ENCODE results near the gene DMD. TPM values are rescaled to one million over a fixed set of nuclear protein-coding genes. Genes with fewer than 3 reads are reported as not detected.

DMD gene
- polyA plus RNA-seq, 2 of the 4 experiments (the other 2 are of a cell fraction), result 0.03 TPM; not detected in 1

DNA sequence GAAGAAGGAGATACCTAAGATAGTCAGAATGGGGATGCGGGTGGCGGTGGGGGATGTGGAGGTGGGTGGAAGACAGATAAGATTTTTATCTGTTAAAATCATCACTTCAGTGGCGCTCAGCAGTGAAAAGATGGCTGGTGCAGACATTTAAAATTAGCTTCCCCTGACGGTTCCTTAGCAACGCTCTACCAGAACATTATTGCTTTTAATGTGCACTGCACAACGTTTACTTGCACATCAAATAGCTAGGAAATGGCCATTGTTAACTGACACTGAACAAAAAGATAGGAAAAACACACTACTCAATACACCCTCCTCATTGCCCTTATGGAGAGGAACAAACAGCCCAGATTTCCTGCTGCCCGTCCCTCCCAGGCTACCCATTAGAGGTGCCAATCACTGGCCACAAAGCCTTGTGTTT is 2078.5 kb downstream of the DMD start (continued):
- TF ChIP-seq BHLHE40 (IDR thresholded peaks at IDR 0.05; ENCODE audit: low read depth, low read length), result no peak
- no peak for TF ChIP-seq MYC (IDR thresholded peaks at IDR 0.05; ENCODE audit: borderline replicate concordance, low read length)
- TF ChIP-seq CBX8 (IDR thresholded peaks at IDR 0.05), result no peak
- TF ChIP-seq EHMT2 (IDR thresholded peaks at IDR 0.05; ENCODE audit: low read depth), result no peak
- no peak for TF ChIP-seq JUN (IDR thresholded peaks at IDR 0.05)
- TF ChIP-seq ZC3H11A (IDR thresholded peaks at IDR 0.05), result no peak
- no peak for TF ChIP-seq HOXB5 (CRISPR knock-in tag; IDR thresholded peaks at IDR 0.05)
- no peak for TF ChIP-seq FOXS1 (CRISPR knock-in tag; IDR thresholded peaks at IDR 0.05)
- TF ChIP-seq RCOR1 (IDR thresholded peaks at IDR 0.05; ENCODE audit: low read depth, low read length), result no peak

DNA sequence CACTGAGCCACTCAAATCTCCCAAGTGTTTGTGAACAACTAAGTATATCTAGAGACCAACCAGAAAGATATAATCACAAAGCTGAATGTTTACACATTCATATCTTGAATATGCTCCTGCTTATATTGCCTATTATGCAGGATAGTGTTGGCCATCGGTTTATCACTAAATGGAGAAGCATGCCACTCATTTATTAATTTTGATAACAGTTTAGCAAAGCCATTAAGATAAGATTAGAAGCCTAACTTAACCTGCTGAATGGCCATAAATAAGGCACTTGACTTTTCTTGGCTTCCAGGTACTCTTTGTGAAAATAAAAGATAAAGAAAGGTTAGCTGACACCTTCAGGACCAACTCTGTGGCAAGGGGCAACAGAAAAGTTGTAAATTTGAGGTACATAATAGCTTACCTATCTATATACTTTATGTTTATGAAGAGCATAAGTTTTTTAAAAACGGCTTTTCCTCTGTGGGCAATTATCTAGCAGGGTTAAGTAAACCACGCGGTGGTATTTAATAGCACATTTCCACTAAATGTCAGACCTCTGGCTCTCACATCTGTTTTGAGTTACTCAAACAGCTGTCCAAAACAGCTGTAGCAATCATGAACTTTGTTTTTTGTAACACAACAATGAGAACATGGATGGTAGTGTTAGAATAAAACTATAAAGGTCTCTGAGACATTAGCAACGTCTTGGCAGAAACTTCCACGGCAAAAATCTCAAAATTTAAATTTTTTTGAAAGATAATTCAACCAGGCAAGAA is 2080.7 kb downstream of the DMD start:
- 33% methylated on average over 6 of the region's 6 CpGs for WGBS (ENCODE audit: missing lambda C conversion rate)
- Histone ChIP-seq H3K9me3 (no peaks in the 10 kb centered on the region), H3K27ac (no peak overlapping the region), H3K4me3 (no peak overlapping the region), H3K4me2 (no peak overlapping the region), H3K4me1 (no peaks in the 10 kb centered on the region)
- FAIRE-seq, result no peak
- no peak for TF ChIP-seq SREBF2 (IDR thresholded peaks at IDR 0.05)
- TF ChIP-seq ZFP36 (IDR thresholded peaks at IDR 0.05; ENCODE audit: borderline replicate concordance, partially characterized antibody), result no peak
- TF ChIP-seq FOSB (CRISPR knock-in tag; IDR thresholded peaks at IDR 0.05), result no peak
- TF ChIP-seq FOSL2 (IDR thresholded peaks at IDR 0.05), result no peak
- no peak for TF ChIP-seq FOSL2 (CRISPR knock-in tag; IDR thresholded peaks at IDR 0.05)
- no peak for TF ChIP-seq NPAS2 (CRISPR knock-in tag; IDR thresholded peaks at IDR 0.05; ENCODE audit: borderline replicate concordance)
- no peak for TF ChIP-seq KDM5A (IDR thresholded peaks at IDR 0.05)
- TF ChIP-seq CBX8 (IDR thresholded peaks at IDR 0.05), result no peak
- TF ChIP-seq HEYL (CRISPR knock-in tag; IDR thresholded peaks at IDR 0.05), result no peak
- no peak for TF ChIP-seq KDM1A (IDR thresholded peaks at IDR 0.05; ENCODE audit: low read depth)
- no peak for TF ChIP-seq TP53 (CRISPR knock-in tag; IDR thresholded peaks at IDR 0.05)
- no peak for TF ChIP-seq JUN (IDR thresholded peaks at IDR 0.05)
- no peak for TF ChIP-seq NFE2L2 (conservative IDR thresholded peaks at IDR 0.05; ENCODE audit: low read length)
- TF ChIP-seq RARB (CRISPR knock-in tag; IDR thresholded peaks at IDR 0.05), result no peak
- TF ChIP-seq CHD4 (IDR thresholded peaks at IDR 0.05; ENCODE audit: borderline replicate concordance), result no peak
- ChIA-PET POLR2A (no interaction called here), CTCF (no interaction called here)
- DNase-seq (ENCODE audit: low read depth in 1 of 2, low spot score in 1 of 2), result no peak
- no peak for ATAC-seq

- no peak for TF ChIP-seq TP53 (CRISPR knock-in tag; IDR thresholded peaks at IDR 0.05)
- no peak for TF ChIP-seq ESRRA (IDR thresholded peaks at IDR 0.05; ENCODE audit: borderline replicate concordance, low read length)
- no peak for TF ChIP-seq BHLHE40 (IDR thresholded peaks at IDR 0.05; ENCODE audit: low read depth, low read length)
- TF ChIP-seq FOSL2 (IDR thresholded peaks at IDR 0.05), result no peak
- no peak for TF ChIP-seq FOSL2 (CRISPR knock-in tag; IDR thresholded peaks at IDR 0.05)
- TF ChIP-seq FOSB (CRISPR knock-in tag; IDR thresholded peaks at IDR 0.05), result no peak
- no peak for TF ChIP-seq MAFK (IDR thresholded peaks at IDR 0.05; ENCODE audit: partially characterized antibody)
- TF ChIP-seq HOXB13 (CRISPR knock-in tag; IDR thresholded peaks at IDR 0.05; ENCODE audit: low read depth), result no peak
- TF ChIP-seq, protein P1, sequence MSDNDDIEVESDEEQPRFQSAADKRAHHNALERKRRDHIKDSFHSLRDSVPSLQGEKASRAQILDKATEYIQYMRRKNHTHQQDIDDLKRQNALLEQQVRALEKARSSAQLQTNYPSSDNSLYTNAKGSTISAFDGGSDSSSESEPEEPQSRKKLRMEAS (IDR thresholded peaks at IDR 0.05), result no peak
- no peak for TF ChIP-seq GATA3 (IDR thresholded peaks at IDR 0.05; ENCODE audit: borderline replicate concordance)
- TF ChIP-seq ZSCAN20 (CRISPR knock-in tag; IDR thresholded peaks at IDR 0.05), result no peak
- FAIRE-seq (no peak), ATAC-seq (no peak), DNase-seq (ENCODE audit: low read depth in 1 of 2, low spot score in 1 of 2) (no peak)
- H3K4me1 ChIP-seq, result no peaks in the 10 kb centered on the region
- no peak overlapping the region for H3K4me3 ChIP-seq
- no peak overlapping the region for H3K27ac ChIP-seq
- no peaks in the 10 kb centered on the region for H3K9me3 ChIP-seq
- POLR2A ChIA-PET, result no interaction called here
- H3K4me2 ChIP-seq, result no peak overlapping the region
- CTCF ChIA-PET, result no interaction called here
- WGBS (ENCODE audit: missing lambda C conversion rate), result 22% methylated on average over 4 of the region's 4 CpGs
Observed at GRCh38 chrX:31128855-31129254, 2082.5 kb downstream of the DMD start.

Data from A549 (cell line).